Ovary (tissue), 3 donors: ENCODE measurements around the gene CELF2.

Source experiments
- CTCF ChIP-seq, 3 donors: fragments of 450-650 bp in 2 of 3; fragments of 200-600 bp in 1 of 3; IDR thresholded peaks; one replicate each; pipeline versions ENCODE4 v1.5.1 to v1.8.0; 2016 to 2022; ENCODE audit warnings: antibody characterized with exemption in 3 of 3, mild to moderate bottlenecking in 1 of 3
- EP300 ChIP-seq: sonication (generic); formaldehyde crosslinking; IDR thresholded peaks from one replicate; pipeline ENCODE4 v1.6.1; 2017; ENCODE audit warnings: antibody characterized with exemption
- POLR2A ChIP-seq: fragments of 450-650 bp; IDR thresholded peaks from one replicate; pipeline ENCODE4 v1.6.1; 2017; ENCODE audit warnings: antibody characterized with exemption, mild to moderate bottlenecking, moderate library complexity
- donor health status: DM: no; HTN: no; CAD: no.

GRCh38 chr10:11148142-11149028 is 130.7 kb downstream of the CELF2 start:
- no peak for TF ChIP-seq EP300
- no peak for TF ChIP-seq CTCF (IDR thresholded peaks at IDR 0.05)
- TF ChIP-seq POLR2A = no peak
